AG04450 (cell line): ENCODE data around the gene TLCD3A. TPM values are rescaled to one million over a fixed set of nuclear protein-coding genes. Genes with fewer than 3 reads are reported as not detected.
"Not testable (repeated sequence)": the region's sequence is repeated elsewhere in the genome, so short reads cannot be mapped to it uniquely, and the experiment has no call there.

Source experiments
- CTCF ChIA-PET: fragments of 300-600, 350-600 bp; formaldehyde crosslinking; extraction: SDS; loops from one replicate; lab custom pipeline; 2022; ENCODE audit warnings: antibody characterized with exemption, inconsistent platforms; lab: Charles Lee
- POLR2A ChIA-PET: fragments of 350-600 bp; formaldehyde crosslinking; extraction: SDS; loops from one replicate; lab custom pipeline; 2021; ENCODE audit warnings: antibody characterized with exemption, inconsistent platforms; lab: Yijun Ruan, JAX
- DNase-seq: peaks from one replicate; pipeline ENCODE4 v3.0.0-alpha.2; 2011; ENCODE audit warnings: low read depth, low spot score
- H3K27ac ChIP-seq: one replicate; pipeline ENCODE4 v1.5.1; 2012; ENCODE audit warnings: low read depth, low read length, control low read depth
- H3K27me3 ChIP-seq: one replicate; pipeline ENCODE4 v1.6.0; 2012; ENCODE audit warnings: low read length; ENCODE audit not compliant: control insufficient read depth, insufficient read depth
- H3K4me3 ChIP-seq: 2 replicates; pipeline ENCODE4 v1.5.1; 2011; ENCODE audit warnings: mild to moderate bottlenecking, low read depth, low read length, control low read depth
- H3K9me3 ChIP-seq: 2 replicates; pipeline ENCODE4 v1.5.1; 2012; ENCODE audit warnings: low read length; ENCODE audit not compliant: control insufficient read depth, insufficient read depth
- CTCF ChIP-seq: IDR thresholded peaks from 2 replicates; pipeline ENCODE4 v1.5.1; 2011; ENCODE audit warnings: low read depth, low read length, control low read depth, inconsistent platforms
- polyA plus RNA-seq: library from polyadenylated mRNA; depleted of rRNA; stranded (reverse); fragments of >200 nt; gene quantifications from 2 replicates; pipeline ENCODE4 v1.2.3, GENCODE V29; 2011

Gene TLCD3A
- polyA plus RNA-seq, 1 experiment = 23.9 TPM

- ChIA-PET POLR2A (no interaction called here), CTCF (interaction anchor here (0.9 kb wide), 1 partner anchor 225 kb away, joined by 5 read pairs; no protein-coding TSS in a partner anchor)
- Histone ChIP-seq H3K27ac (no peak overlapping the region), H3K27me3 (no peaks in the 10 kb centered on the region), H3K4me3 (no peak overlapping the region), H3K9me3 (no peaks in the 10 kb centered on the region)
- DNase-seq = no peak
- no peak for TF ChIP-seq CTCF
Observed at GRCh38 chr17:774313-774584, 41.9 kb downstream of the TLCD3A start.

GRCh38 chr17:778096-778495 lies 45.7 kb downstream of the TLCD3A start:
- Histone ChIP-seq H3K27ac (no peak overlapping the region), H3K27me3 (no peaks in the 10 kb centered on the region), H3K9me3 (no peaks in the 10 kb centered on the region; the same call in 1 of the 2 replicates), H3K4me3 (no peak overlapping the region)
- TF ChIP-seq CTCF = no peak
- no peak for DNase-seq
- ChIA-PET POLR2A (no interaction called here), CTCF (interaction anchor here (1.0 kb wide), 2 partner anchors 203 kb away, joined by 3 to 4 read pairs; no protein-coding TSS in a partner anchor)

- Histone ChIP-seq H3K27ac (peak within 1 kb of the TSS; percentile 69), H3K4me3 (peak within 1 kb of the TSS; percentile 94), H3K9me3 (no peaks in the 10 kb centered on the region; the same call in 1 of the 2 replicates), H3K27me3 (no peaks in the 10 kb centered on the region)
- ChIA-PET POLR2A (interaction anchor here (0.8 to 1.8 kb wide), 4 partner anchors 29 to 199 kb away, joined by 3 to 4 read pairs (median 4); partner anchors contain the start of genes GEMIN4 and NXN), CTCF (interaction anchor here (0.7 to 2.9 kb wide), 6 partner anchors 12 to 217 kb away, joined by 3 to 24 read pairs (median 4); partner anchors contain the start of gene TIMM22)
- DNase-seq = peak; percentile 57
- no peak; the same call in 1 of the 2 replicates for TF ChIP-seq CTCF
Observed at GRCh38 chr17:781805-782731, 49.7 kb downstream of the TLCD3A start, which contains the start of the genes GLOD4 and MRM3. GLOD4 (minus strand) TSS chr17:782280; CDS start chr17:782255, 25 bp downstream. MRM3 (plus strand) TSS chr17:782353; CDS start chr17:782379, 26 bp downstream.

GRCh38 chr17:784143-784542 lies 51.7 kb downstream of the TLCD3A start:
- H3K27ac ChIP-seq = no peak overlapping the region
- CTCF ChIA-PET = interaction anchor here (3.5 kb wide), 1 partner anchor 197 kb away, joined by 9 read pairs; no protein-coding TSS in a partner anchor
- no peak overlapping the region for H3K4me3 ChIP-seq
- H3K27me3 ChIP-seq = no peaks in the 10 kb centered on the region
- no peak for TF ChIP-seq CTCF
- no peak for DNase-seq
- no peaks in the 10 kb centered on the region; the same call in 1 of the 2 replicates for H3K9me3 ChIP-seq
- POLR2A ChIA-PET = no interaction called here

GRCh38 chr17:785901-786300 lies 53.5 kb downstream of the TLCD3A start:
- CTCF ChIA-PET = interaction anchor here (3.5 kb wide), 1 partner anchor 195 kb away, joined by 9 read pairs; no protein-coding TSS in a partner anchor
- H3K4me3 ChIP-seq, H3K9me3 ChIP-seq, POLR2A ChIA-PET, H3K27me3 ChIP-seq, DNase-seq, H3K27ac ChIP-seq: not testable (repeated sequence)
